ENCODE measurements around the gene TRMO.

GRCh38 chr9:97944612-97945011 lies 22.3 kb upstream of the TRMO start:
- TF ChIP-seq CTCF (IDR thresholded peaks at IDR 0.05) (no peak), ZFX (IDR thresholded peaks at IDR 0.05; ENCODE audit: borderline replicate concordance) (no peak)

All from 22Rv1 (cell line).